Type B pancreatic cell (in vitro differentiated cells): Measurements from ENCODE around the gene OR2D2. TPM values are rescaled to one million over a fixed set of nuclear protein-coding genes. Genes with fewer than 3 reads are reported as not detected.

Experiments
- DNase-seq: peaks from one replicate; pipeline ENCODE4 v3.0.0; 2021; ENCODE audit warnings: mixed read lengths; ENCODE audit not compliant: unreplicated experiment; ENCODE audit errors: extremely low spot score
- H3K27ac Mint-ChIP-seq: 2 replicates; pipeline ENCODE4 v1.8.0; 2021; ENCODE audit warnings: mild to moderate bottlenecking, mixed read lengths
- H3K27me3 Mint-ChIP-seq: 2 replicates; pipeline ENCODE4 v1.8.0; 2021; ENCODE audit warnings: mixed read lengths
- H3K36me3 Mint-ChIP-seq: 2 replicates; pipeline ENCODE4 v1.8.0; 2021; ENCODE audit warnings: mixed read lengths
- H3K4me1 Mint-ChIP-seq: one replicate; pipeline ENCODE4 v1.8.0; 2021; ENCODE audit warnings: mixed read lengths; ENCODE audit not compliant: unreplicated experiment
- H3K4me3 Mint-ChIP-seq: 2 replicates; pipeline ENCODE4 v1.8.0; 2021; ENCODE audit warnings: mild to moderate bottlenecking, mixed read lengths
- H3K9me3 Mint-ChIP-seq: 2 replicates; pipeline ENCODE4 v1.8.0; 2021; ENCODE audit warnings: mixed read lengths
- CTCF ChIP-seq: fragments of 200-600 bp; sonication (generic); conservative IDR thresholded peaks from 2 replicates; pipeline ENCODE4 v1.5.0; 2021; ENCODE audit warnings: antibody characterized with exemption, mild to moderate bottlenecking
- long read RNA-seq: library from polyadenylated mRNA; unstranded; transcript quantifications from one replicate; pipeline ENCODE4 v2.0.0, GENCODE V29; 2020
- total RNA-seq: library from RNA; stranded (reverse); gene quantifications from 2 replicates; pipeline ENCODE4 v1.2.1, GENCODE V29; 2021; ENCODE audit warnings: low replicate concordance

OR2D2 gene
- 0.27 TPM in 1 of 2 replicates, not detected in the other for total RNA-seq
- long read RNA-seq, result 0 reads

DNA sequence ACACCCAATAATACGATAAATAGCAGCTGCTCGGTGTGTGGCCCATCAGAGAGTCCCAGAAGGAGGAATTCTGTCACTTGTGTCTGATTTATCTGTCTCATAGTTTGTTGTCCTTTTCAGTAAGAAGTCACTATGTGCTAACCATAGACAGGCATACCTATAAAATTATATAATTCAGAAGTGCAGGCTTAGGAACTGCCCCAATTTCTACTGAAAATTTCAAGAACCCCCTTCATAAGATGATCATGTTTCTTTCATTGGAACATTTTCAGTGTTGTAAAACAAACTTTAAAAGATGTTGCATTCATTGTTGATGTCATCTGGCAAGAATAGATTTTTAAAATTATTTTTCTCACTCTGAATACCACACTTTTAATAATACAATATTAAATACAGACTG, at the start of gene OR2D2:
Gene OR2D2, minus strand, starts transcription at position 101 of the 400 bp plus-strand sequence. Its CDS starts 0 bp downstream, at position 101.
- Mint-ChIP-seq H3K36me3 (no peaks in the 10 kb centered on the region), H3K9me3 (no peaks in the 10 kb centered on the region), H3K27me3 (no peaks in the 10 kb centered on the region), H3K27ac (no peak within 1 kb of the TSS), H3K4me3 (no peak within 1 kb of the TSS), H3K4me1 (no peaks in the 10 kb centered on the region)
- DNase-seq, result no peak
- TF ChIP-seq CTCF, result no peak

DNA sequence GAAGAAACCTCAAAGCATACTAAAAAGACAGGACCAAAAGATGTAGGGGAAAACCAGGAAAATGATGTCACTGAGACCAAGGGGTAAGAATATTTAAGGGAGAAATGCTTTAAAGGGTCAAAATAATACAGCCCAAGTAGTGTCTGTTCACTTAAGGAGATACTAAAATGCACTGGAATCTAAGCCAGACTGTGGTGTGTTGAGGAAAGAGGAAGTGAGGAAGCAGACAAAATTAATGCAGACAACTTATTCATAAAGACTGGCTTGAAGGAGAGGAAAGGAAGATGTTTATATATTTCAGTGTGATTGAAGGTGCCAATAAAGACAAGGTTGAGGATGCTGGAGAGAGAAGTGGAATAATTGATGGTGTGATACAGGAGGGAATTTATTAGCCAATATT, 49.7 kb upstream of the OR2D2 start:
- Mint-ChIP-seq H3K27ac (no peak overlapping the region), H3K27me3 (no peaks in the 10 kb centered on the region), H3K4me1 (no peaks in the 10 kb centered on the region), H3K9me3 (no peaks in the 10 kb centered on the region), H3K4me3 (no peak overlapping the region), H3K36me3 (peaks cover 9% of the 10 kb centered on the region)
- DNase-seq, result no peak
- no peak for TF ChIP-seq CTCF

GRCh38 chr11:6932145-6932544, 39.8 kb upstream of the OR2D2 start:
- H3K27me3 Mint-ChIP-seq, result no peaks in the 10 kb centered on the region
- TF ChIP-seq CTCF, result no peak
- H3K9me3 Mint-ChIP-seq, result no peaks in the 10 kb centered on the region
- H3K4me1 Mint-ChIP-seq, result peaks cover 10% of the 10 kb centered on the region
- H3K4me3 Mint-ChIP-seq, result no peak overlapping the region
- no peak for DNase-seq
- peaks cover 4% of the 10 kb centered on the region for H3K36me3 Mint-ChIP-seq
- no peak overlapping the region for H3K27ac Mint-ChIP-seq

DNA sequence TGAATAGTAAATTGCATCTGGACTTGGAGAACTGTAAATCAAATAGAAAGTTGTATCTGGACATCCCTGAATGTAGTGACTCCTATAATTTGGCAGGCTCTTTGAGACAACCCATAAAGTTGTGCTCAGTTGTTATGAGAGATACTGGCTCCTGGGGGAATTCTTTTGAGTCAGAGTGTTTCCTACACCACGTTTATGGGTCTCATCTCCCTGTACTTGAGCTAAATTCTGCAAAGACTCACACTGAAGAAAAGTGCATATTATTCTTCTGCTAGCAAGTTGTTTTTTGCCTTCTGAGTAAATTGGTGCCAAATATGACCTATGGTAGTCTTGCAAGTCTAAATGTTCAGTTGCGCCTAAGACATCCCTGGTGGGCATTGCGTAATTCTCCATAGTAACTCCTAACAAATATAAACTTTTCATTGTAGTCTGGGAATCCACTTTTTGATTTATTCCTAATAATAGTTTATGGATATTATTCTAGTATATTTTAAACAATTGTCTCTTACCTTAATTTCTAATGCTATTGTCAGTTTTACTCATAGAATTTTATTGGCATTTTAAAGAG, 38.9 kb upstream of the OR2D2 start:
- Mint-ChIP-seq H3K27me3 (no peaks in the 10 kb centered on the region), H3K4me1 (peaks cover 10% of the 10 kb centered on the region), H3K36me3 (peaks cover 4% of the 10 kb centered on the region), H3K9me3 (no peaks in the 10 kb centered on the region), H3K4me3 (no peak overlapping the region), H3K27ac (no peak overlapping the region)
- TF ChIP-seq CTCF, result no peak
- DNase-seq, result no peak

DNA sequence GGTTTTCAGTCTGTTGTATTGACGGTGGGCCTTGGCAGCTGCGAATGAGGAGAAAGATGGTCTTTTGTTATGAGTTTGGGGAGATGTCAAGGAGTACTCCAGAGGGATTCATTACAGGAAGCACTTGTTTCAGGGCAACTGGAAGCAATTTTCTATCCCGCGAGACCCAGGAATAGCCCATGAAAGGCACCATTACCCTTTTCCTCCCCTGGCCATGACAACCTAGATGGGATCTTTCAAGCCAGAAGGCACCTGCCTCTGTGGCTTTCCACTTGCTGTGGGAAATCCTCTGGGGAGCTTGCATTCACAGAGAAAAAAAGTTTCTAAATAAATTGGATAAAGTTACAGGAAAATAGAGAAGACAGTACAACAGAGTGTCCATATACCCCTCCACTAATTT, 36.6 kb upstream of the OR2D2 start:
- H3K4me1 Mint-ChIP-seq, result peaks cover 16% of the 10 kb centered on the region
- H3K27ac Mint-ChIP-seq, result no peak overlapping the region
- peak overlapping the region; percentile 12 for H3K4me3 Mint-ChIP-seq
- DNase-seq, result no peak
- peaks cover 4% of the 10 kb centered on the region for H3K36me3 Mint-ChIP-seq
- H3K9me3 Mint-ChIP-seq, result no peaks in the 10 kb centered on the region
- no peak for TF ChIP-seq CTCF
- no peaks in the 10 kb centered on the region for H3K27me3 Mint-ChIP-seq
